Kidney epithelial cell (primary cell): ENCODE measurements around the gene AKAP10. TPM values are rescaled to one million over a fixed set of nuclear protein-coding genes. Genes with fewer than 3 reads are reported as not detected.
"Not testable (repeated sequence)": the region's sequence is repeated elsewhere in the genome, so short reads cannot be mapped to it uniquely, and the experiment has no call there.

Source experiments
- DNase-seq: peaks from one replicate; pipeline ENCODE4 v3.0.0-alpha.2; 2010; ENCODE audit warnings: low read depth
- H3K27me3 ChIP-seq: 2 replicates; pipeline ENCODE4 v1.6.0; 2011; ENCODE audit warnings: low read length; ENCODE audit not compliant: control insufficient read depth, insufficient read depth
- H3K36me3 ChIP-seq: 2 replicates; pipeline ENCODE4 v1.5.1; 2011; ENCODE audit warnings: low read length; ENCODE audit not compliant: control insufficient read depth, insufficient read depth
- H3K4me3 ChIP-seq: 2 replicates; pipeline ENCODE4 v1.5.1; 2011; ENCODE audit warnings: low read depth, mild to moderate bottlenecking, control low read depth, low read length
- CTCF ChIP-seq: IDR thresholded peaks from 2 replicates; pipeline ENCODE4 v1.5.1; 2011; ENCODE audit warnings: mild to moderate bottlenecking, moderate library complexity, low read length, control low read depth, inconsistent platforms; ENCODE audit not compliant: insufficient read depth, poor library complexity, severe bottlenecking
- total RNA-seq: library from RNA; depleted of rRNA; stranded (reverse); fragments of >200 nt; gene quantifications from 2 replicates; pipeline ENCODE4 v1.2.3, GENCODE V29; 2015

Gene AKAP10
- total RNA-seq, 1 donor from 2014 or later: 18.1 TPM

GRCh38 chr17:19873346-19873745 lies 104.3 kb downstream of the AKAP10 start:
- Histone ChIP-seq H3K36me3 (no peaks in the 10 kb centered on the region), H3K27me3 (peaks cover 4% of the 10 kb centered on the region), H3K4me3 (no peak overlapping the region)
- TF ChIP-seq CTCF: no peak
- no peak for DNase-seq

- Histone ChIP-seq H3K36me3 (no peaks in the 10 kb centered on the region), H3K4me3 (peak overlapping the region; percentile 51), H3K27me3 (no peaks in the 10 kb centered on the region)
- TF ChIP-seq CTCF: no peak
- DNase-seq: no peak
Observed at GRCh38 chr17:19868079-19868395, 109.6 kb downstream of the AKAP10 start.

GRCh38 chr17:19867329-19868078 lies 110.1 kb downstream of the AKAP10 start, which contains the start of gene ULK2:
ULK2 (minus strand) TSS chr17:19867936; CDS start chr17:19867417, 519 bp downstream.
- Histone ChIP-seq H3K27me3 (no peaks in the 10 kb centered on the region), H3K4me3 (peak within 1 kb of the TSS; percentile 51), H3K36me3 (no peaks in the 10 kb centered on the region)
- no peak for TF ChIP-seq CTCF
- no peak for DNase-seq

GRCh38 chr17:19867079-19867328 lies 110.6 kb downstream of the AKAP10 start:
- peak; percentile 55 for TF ChIP-seq CTCF
- H3K36me3 ChIP-seq: no peaks in the 10 kb centered on the region
- peak overlapping the region; percentile 51 for H3K4me3 ChIP-seq
- no peak for DNase-seq
- H3K27me3 ChIP-seq: no peaks in the 10 kb centered on the region

GRCh38 chr17:19865021-19865420 lies 112.6 kb downstream of the AKAP10 start:
- DNase-seq: no peak
- Histone ChIP-seq H3K4me3 (no peak overlapping the region), H3K36me3 (no peaks in the 10 kb centered on the region), H3K27me3 (no peaks in the 10 kb centered on the region)
- no peak for TF ChIP-seq CTCF

- H3K36me3 ChIP-seq, H3K4me3 ChIP-seq, H3K27me3 ChIP-seq, DNase-seq: not testable (repeated sequence)
Observed at GRCh38 chr17:19860647-19861177, 116.9 kb downstream of the AKAP10 start.
